ENCODE results near the gene GMIP.
"Not testable (repeated sequence)": the region's sequence is repeated elsewhere in the genome, so short reads cannot be mapped to it uniquely, and the experiment has no call there.

The GMIP gene

GRCh38 chr19:19633711-19634515, 9.5 kb downstream of the GMIP start:
- no peak for DNase-seq

GRCh38 chr19:19632661-19633060, 10.8 kb downstream of the GMIP start:
- DNase-seq = no peak

GRCh38 chr19:19631346-19631745, 12.1 kb downstream of the GMIP start:
- no peak for DNase-seq

- DNase-seq = no peak
Measured at GRCh38 chr19:19630426-19630825, 13.0 kb downstream of the GMIP start.

- DNase-seq = no peak
Measured at GRCh38 chr19:19630062-19630414, 13.4 kb downstream of the GMIP start.

GRCh38 chr19:19628501-19629134, 14.8 kb downstream of the GMIP start:
- DNase-seq = no peak

GRCh38 chr19:19627621-19628500, 15.6 kb downstream of the GMIP start, which contains the start of gene LPAR2:
Gene LPAR2, minus strand, starts transcription at chr19:19628220. Its CDS starts 945 bp downstream, at chr19:19627275.
- DNase-seq = no peak

- DNase-seq = no peak
Measured at GRCh38 chr19:19626516-19627472, 16.7 kb downstream of the GMIP start.

- DNase-seq = no peak
Measured at GRCh38 chr19:19624032-19624570, 19.4 kb downstream of the GMIP start.

- DNase-seq = no peak
Measured at GRCh38 chr19:19623383-19623782, 20.1 kb downstream of the GMIP start.

GRCh38 chr19:19619849-19620210, 23.6 kb downstream of the GMIP start:
- DNase-seq = no peak

- DNase-seq = no peak
Measured at GRCh38 chr19:19619181-19619848, 24.1 kb downstream of the GMIP start.

- DNase-seq = peak; percentile 97
Measured at GRCh38 chr19:19618219-19619051, 25.0 kb downstream of the GMIP start, which contains the start of gene PBX4. Gene PBX4, minus strand, starts transcription at chr19:19618687. Its CDS starts 58 bp downstream, at chr19:19618629.

- DNase-seq = no peak
Measured at GRCh38 chr19:19615086-19615485, 28.4 kb downstream of the GMIP start.

GRCh38 chr19:19613506-19613905, 30.0 kb downstream of the GMIP start:
- DNase-seq = no peak

GRCh38 chr19:19610376-19611202, 32.9 kb downstream of the GMIP start:
- no peak for DNase-seq

- DNase-seq = not testable (repeated sequence)
Measured at GRCh38 chr19:19606686-19607085, 36.8 kb downstream of the GMIP start.

- DNase-seq = no peak
Measured at GRCh38 chr19:19606021-19606420, 37.4 kb downstream of the GMIP start.

- DNase-seq = no peak
Measured at GRCh38 chr19:19602713-19603324, 40.6 kb downstream of the GMIP start.

Measured in femur (tissue), 1 donor.